Ovary (tissue), 3 donors: Measurements from ENCODE around the gene RNF217.

ENCODE experiments used
- CTCF ChIP-seq, 3 donors: fragments of 450-650 bp in 2 of 3; fragments of 200-600 bp in 1 of 3; IDR thresholded peaks; one replicate each; pipeline versions ENCODE4 v1.5.1 to v1.8.0; 2016 to 2022; ENCODE audit warnings: antibody characterized with exemption in 3 of 3, mild to moderate bottlenecking in 1 of 3
- EP300 ChIP-seq: sonication (generic); formaldehyde crosslinking; IDR thresholded peaks from one replicate; pipeline ENCODE4 v1.6.1; 2017; ENCODE audit warnings: antibody characterized with exemption
- POLR2A ChIP-seq: fragments of 450-650 bp; IDR thresholded peaks from one replicate; pipeline ENCODE4 v1.6.1; 2017; ENCODE audit warnings: antibody characterized with exemption, mild to moderate bottlenecking, moderate library complexity
- donor health status: DM: no; HTN: no; CAD: no.

- TF ChIP-seq CTCF (IDR thresholded peaks at IDR 0.05) (no peak), POLR2A (no peak), EP300 (no peak)
These were observed 4.1 kb upstream of the RNF217 start for GRCh38 chr6:124958149-124958548.
